HepG2 (cell line): ENCODE results near the gene MAPK8. TPM values are rescaled to one million over a fixed set of nuclear protein-coding genes. Genes with fewer than 3 reads are reported as not detected.

Source experiments
- NCOA5 ChIP-seq: sonication (generic); formaldehyde crosslinking; IDR thresholded peaks from 2 replicates; pipeline ENCODE4 v1.4.0; 2020; ENCODE audit warnings: missing genetic modification reagents
- NFATC3 ChIP-seq: sonication (generic); formaldehyde crosslinking; IDR thresholded peaks from 2 replicates; pipeline ENCODE4 v1.5.1; 2020; ENCODE audit warnings: mild to moderate bottlenecking, missing genetic modification reagents
- PITX1 ChIP-seq: sonication (generic); formaldehyde crosslinking; IDR thresholded peaks from 2 replicates; pipeline ENCODE4 v1.5.1; 2020; ENCODE audit warnings: mild to moderate bottlenecking, missing genetic modification reagents
- RFX3 ChIP-seq: IDR thresholded peaks from 2 replicates; pipeline ENCODE4 v1.6.1; 2016; ENCODE audit warnings: missing biosample characterization, missing genetic modification reagents
- SRSF1 ChIP-seq: fragments of 200-400 bp; formaldehyde crosslinking; optimal IDR thresholded peaks from 2 replicates; pipeline ENCODE3; 2017; ENCODE audit warnings: mild to moderate bottlenecking, low read depth, low read length, moderate library complexity
- SRY ChIP-seq: sonication (generic); formaldehyde crosslinking; IDR thresholded peaks from 2 replicates; pipeline ENCODE4 v1.8.0; 2022; ENCODE audit warnings: mild to moderate bottlenecking, missing genetic modification reagents
- ZBTB40 ChIP-seq, 2 experiments: fragments of 450-650 bp in 1 of 2; sonication (generic) in 1 of 2; formaldehyde crosslinking in 1 of 2; IDR thresholded peaks; 2 replicates each; pipeline versions ENCODE4 v1.6.1 to v1.8.0; 2016 to 2022; ENCODE audit warnings: antibody characterized with exemption in 1 of 2, mild to moderate bottlenecking in 1 of 2, missing genetic modification reagents in 1 of 2
- ZFP36L2 ChIP-seq: sonication (generic); formaldehyde crosslinking; IDR thresholded peaks from 2 replicates; pipeline ENCODE4 v1.4.0; 2020; ENCODE audit warnings: missing genetic modification reagents
- ZNF17 ChIP-seq: sonication (generic); formaldehyde crosslinking; IDR thresholded peaks from 2 replicates; pipeline ENCODE4 v1.5.0; 2020; ENCODE audit warnings: mild to moderate bottlenecking, missing genetic modification reagents
- ZNF232 ChIP-seq: sonication (generic); formaldehyde crosslinking; IDR thresholded peaks from 2 replicates; pipeline ENCODE4 v1.4.0; 2020; ENCODE audit warnings: missing genetic modification reagents, borderline replicate concordance
- ZNF274 ChIP-seq: sonication (generic); formaldehyde crosslinking; IDR thresholded peaks from 2 replicates; pipeline ENCODE4 v1.5.1; 2020; ENCODE audit warnings: mild to moderate bottlenecking, missing genetic modification reagents
- ZNF749 ChIP-seq: sonication (generic); formaldehyde crosslinking; IDR thresholded peaks from 2 replicates; pipeline ENCODE4 v1.8.0; 2022; ENCODE audit warnings: mild to moderate bottlenecking, missing genetic modification reagents, moderate library complexity, borderline replicate concordance
- ZSCAN20 ChIP-seq: sonication (generic); formaldehyde crosslinking; IDR thresholded peaks from 2 replicates; pipeline ENCODE4 v1.4.0; 2020; ENCODE audit warnings: missing genetic modification reagents, mild to moderate bottlenecking, borderline replicate concordance
- polyA plus RNA-seq, 8 experiments: library from polyadenylated mRNA; depleted of rRNA in 3 of 8; stranded (reverse) in 7 of 8; unstranded in 1 of 8; fragments of >200 nt; fragmentation: Illumina TruSeq in 4 of 8; extraction: Trizol in 4 of 8; gene quantifications; 2 replicates each; pipeline versions ENCODE4 v1.2.1 to v1.2.3, GENCODE V29; 2011 to 2016; ENCODE audit warnings: low read depth in 4 of 8, missing spikeins in 1 of 8, mixed read lengths in 1 of 8; ENCODE audit not compliant: insufficient read depth in 1 of 8
- total RNA-seq, 5 experiments: library from RNA; depleted of rRNA; stranded (reverse); fragments of >200 nt; fragmentation: Illumina TruSeq; extraction: Trizol; gene quantifications; 2 replicates each; pipeline ENCODE4 v1.2.3, GENCODE V29; 2016; ENCODE audit warnings: low read depth in 1 of 5
- TF ChIP-seq, protein P1 (sequence below): sonication (generic); formaldehyde crosslinking; IDR thresholded peaks from 2 replicates; pipeline ENCODE4 v1.8.1; 2023; ENCODE audit warnings: mild to moderate bottlenecking, missing genetic modification reagents
- TF ChIP-seq, protein P2 (sequence below): IDR thresholded peaks from 2 replicates; pipeline ENCODE4 v1.6.1; 2016; ENCODE audit warnings: missing biosample characterization, missing genetic modification reagents, low read depth
- TF ChIP-seq, protein P3 (sequence below): sonication (generic); formaldehyde crosslinking; IDR thresholded peaks from 2 replicates; pipeline ENCODE4 v1.4.0; 2020; ENCODE audit warnings: mild to moderate bottlenecking, low read depth, missing genetic modification reagents

MAPK8 gene
- total and polyA plus RNA-seq, 2 of the 13 experiments (the other 11 are each of a cell fraction or from before 2014, with no cell fraction given), result 41.6 to 47.3 TPM

GRCh38 chr10:48306265-48306869, at the start of gene MAPK8 (continued):
- TF ChIP-seq ZNF274 (peak; percentile 94), NFATC3 (CRISPR knock-in tag) (no peak), PITX1 (CRISPR knock-in tag) (peak; percentile 75), ZNF749 (CRISPR knock-in tag) (no peak; the same call in 1 of the 2 replicates), SRY (CRISPR knock-in tag) (peak; percentile 97), NCOA5 (CRISPR knock-in tag) (no peak), ZBTB40 (IDR thresholded peaks at IDR 0.05) (no peak), ZBTB40 (CRISPR knock-in tag; IDR thresholded peaks at IDR 0.05) (no peak), ZNF232 (CRISPR knock-in tag) (peak; percentile 93), SRSF1 (no peak), RFX3 (CRISPR knock-in tag) (no peak), ZSCAN20 (CRISPR knock-in tag) (0 out of 2 replicates have a peak, but pooled peaks have one; percentile 25), ZFP36L2 (CRISPR knock-in tag) (no peak), ZNF17 (no peak)
- TF ChIP-seq, protein P1, sequence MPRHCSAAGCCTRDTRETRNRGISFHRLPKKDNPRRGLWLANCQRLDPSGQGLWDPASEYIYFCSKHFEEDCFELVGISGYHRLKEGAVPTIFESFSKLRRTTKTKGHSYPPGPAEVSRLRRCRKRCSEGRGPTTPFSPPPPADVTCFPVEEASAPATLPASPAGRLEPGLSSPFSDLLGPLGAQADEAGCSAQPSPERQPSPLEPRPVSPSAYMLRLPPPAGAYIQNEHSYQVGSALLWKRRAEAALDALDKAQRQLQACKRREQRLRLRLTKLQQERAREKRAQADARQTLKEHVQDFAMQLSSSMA, result no peak
- TF ChIP-seq, protein P2, sequence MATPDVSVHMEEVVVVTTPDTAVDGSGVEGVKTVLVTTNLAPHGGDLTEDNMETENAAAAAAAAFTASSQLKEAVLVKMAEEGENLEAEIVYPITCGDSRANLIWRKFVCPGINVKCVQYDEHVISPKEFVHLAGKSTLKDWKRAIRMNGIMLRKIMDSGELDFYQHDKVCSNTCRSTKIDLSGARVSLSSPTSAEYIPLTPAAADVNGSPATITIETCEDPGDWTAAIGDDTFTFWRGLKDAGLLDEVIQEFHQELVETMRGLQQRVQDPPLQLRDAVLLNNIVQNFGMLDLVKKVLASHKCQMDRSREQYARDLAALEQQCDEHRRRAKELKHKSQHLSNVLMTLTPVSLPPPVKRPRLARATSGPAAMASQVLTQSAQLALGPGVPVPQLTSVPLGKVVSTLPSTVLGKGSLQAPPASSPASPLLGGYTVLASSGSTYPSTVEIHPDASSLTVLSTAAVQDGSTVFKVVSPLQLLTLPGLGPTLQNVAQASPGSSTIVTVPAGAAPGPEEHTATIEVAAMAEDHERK (CRISPR knock-in tag), result no peak; the same call in 1 of the 2 replicates
- TF ChIP-seq, protein P3, sequence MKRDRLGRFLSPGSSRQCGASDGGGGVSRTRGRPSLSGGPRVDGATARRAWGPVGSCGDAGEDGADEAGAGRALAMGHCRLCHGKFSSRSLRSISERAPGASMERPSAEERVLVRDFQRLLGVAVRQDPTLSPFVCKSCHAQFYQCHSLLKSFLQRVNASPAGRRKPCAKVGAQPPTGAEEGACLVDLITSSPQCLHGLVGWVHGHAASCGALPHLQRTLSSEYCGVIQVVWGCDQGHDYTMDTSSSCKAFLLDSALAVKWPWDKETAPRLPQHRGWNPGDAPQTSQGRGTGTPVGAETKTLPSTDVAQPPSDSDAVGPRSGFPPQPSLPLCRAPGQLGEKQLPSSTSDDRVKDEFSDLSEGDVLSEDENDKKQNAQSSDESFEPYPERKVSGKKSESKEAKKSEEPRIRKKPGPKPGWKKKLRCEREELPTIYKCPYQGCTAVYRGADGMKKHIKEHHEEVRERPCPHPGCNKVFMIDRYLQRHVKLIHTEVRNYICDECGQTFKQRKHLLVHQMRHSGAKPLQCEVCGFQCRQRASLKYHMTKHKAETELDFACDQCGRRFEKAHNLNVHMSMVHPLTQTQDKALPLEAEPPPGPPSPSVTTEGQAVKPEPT, result 0 out of 2 replicates have a peak, but pooled peaks have one; percentile 60
